HG02623 (cell line): ENCODE measurements around the gene NRXN3.

ENCODE experiments used
- ATAC-seq: cut with Tn5 transposase; IDR thresholded peaks from one replicate; pipeline ENCODE4 v1.9.1; 2021; ENCODE audit warnings: moderate library complexity; ENCODE audit not compliant: unreplicated experiment

Gene NRXN3

GRCh38 chr14:79585845-79586244, 1415.7 kb downstream of the NRXN3 start:
- no peak for ATAC-seq

GRCh38 chr14:79586416-79586815, 1416.2 kb downstream of the NRXN3 start:
- ATAC-seq: no peak

- no peak for ATAC-seq
Measured at GRCh38 chr14:79586989-79587598, 1416.9 kb downstream of the NRXN3 start.

- ATAC-seq: no peak
Measured at GRCh38 chr14:79587875-79588274, 1417.7 kb downstream of the NRXN3 start.

- ATAC-seq: no peak
Measured at GRCh38 chr14:79588398-79588797, 1418.2 kb downstream of the NRXN3 start.

GRCh38 chr14:79596551-79596950, 1426.4 kb downstream of the NRXN3 start:
- no peak for ATAC-seq

GRCh38 chr14:79597566-79597965, 1427.4 kb downstream of the NRXN3 start:
- no peak for ATAC-seq

- ATAC-seq: no peak
Measured at GRCh38 chr14:79598339-79598738, 1428.2 kb downstream of the NRXN3 start.

- no peak for ATAC-seq
Measured at GRCh38 chr14:79599239-79599638, 1429.1 kb downstream of the NRXN3 start.

- ATAC-seq: no peak
Measured at GRCh38 chr14:79600406-79600805, 1430.2 kb downstream of the NRXN3 start.

GRCh38 chr14:79601579-79601978, 1431.4 kb downstream of the NRXN3 start:
- no peak for ATAC-seq

GRCh38 chr14:79602045-79602444, 1431.9 kb downstream of the NRXN3 start:
- ATAC-seq: no peak

- no peak for ATAC-seq
Measured at GRCh38 chr14:79602742-79603141, 1432.6 kb downstream of the NRXN3 start.

- ATAC-seq: no peak
Measured at GRCh38 chr14:79605849-79606248, 1435.7 kb downstream of the NRXN3 start.

- ATAC-seq: no peak
Measured at GRCh38 chr14:79608446-79608845, 1438.3 kb downstream of the NRXN3 start.

GRCh38 chr14:79613625-79614024, 1443.5 kb downstream of the NRXN3 start:
- no peak for ATAC-seq

- no peak for ATAC-seq
Measured at GRCh38 chr14:79614448-79614847, 1444.3 kb downstream of the NRXN3 start.

- no peak for ATAC-seq
Measured at GRCh38 chr14:79627058-79627457, 1456.9 kb downstream of the NRXN3 start.

GRCh38 chr14:79629411-79630287, 1459.5 kb downstream of the NRXN3 start:
- no peak for ATAC-seq

GRCh38 chr14:79630288-79630960, 1460.3 kb downstream of the NRXN3 start:
- ATAC-seq: no peak

GRCh38 chr14:79631276-79631675, 1461.1 kb downstream of the NRXN3 start:
- ATAC-seq: no peak
